GM18511 (cell line): Measurements from ENCODE around the gene SLC39A10.
"Not testable (repeated sequence)": the region's sequence is repeated elsewhere in the genome, so short reads cannot be mapped to it uniquely, and the experiment has no call there.

Experiments
- ATAC-seq: cut with Tn5 transposase; IDR thresholded peaks from one replicate; pipeline ENCODE4 v1.9.1; 2021; ENCODE audit warnings: mild to moderate bottlenecking, moderate library complexity; ENCODE audit not compliant: unreplicated experiment

SLC39A10 gene

GRCh38 chr2:195645413-195645812 lies 11.6 kb upstream of the SLC39A10 start:
- ATAC-seq: no peak

GRCh38 chr2:195646424-195646823 lies 10.6 kb upstream of the SLC39A10 start:
- ATAC-seq: no peak

GRCh38 chr2:195647302-195647701 lies 9.7 kb upstream of the SLC39A10 start:
- no peak for ATAC-seq

GRCh38 chr2:195648370-195648769 lies 8.7 kb upstream of the SLC39A10 start:
- not testable (repeated sequence) for ATAC-seq

GRCh38 chr2:195648787-195649186 lies 8.2 kb upstream of the SLC39A10 start:
- ATAC-seq: no peak

- ATAC-seq: peak; percentile 30
These were observed 7.3 kb upstream of the SLC39A10 start for GRCh38 chr2:195649629-195650190.

GRCh38 chr2:195651046-195651445 lies 6.0 kb upstream of the SLC39A10 start:
- ATAC-seq: no peak

GRCh38 chr2:195652911-195653310 lies 4.1 kb upstream of the SLC39A10 start:
- ATAC-seq: no peak

GRCh38 chr2:195656161-195656858 lies 716 bp upstream of the SLC39A10 start:
- ATAC-seq: no peak

- ATAC-seq: peak; percentile 30
These were observed 861 bp downstream of the SLC39A10 start for GRCh38 chr2:195657634-195658540.

- no peak for ATAC-seq
These were observed 1.5 kb downstream of the SLC39A10 start for GRCh38 chr2:195658541-195658890.

- ATAC-seq: no peak
These were observed 2.1 kb downstream of the SLC39A10 start for GRCh38 chr2:195659114-195659513.

GRCh38 chr2:195659982-195660890 lies 3.2 kb downstream of the SLC39A10 start:
- no peak for ATAC-seq

GRCh38 chr2:195662138-195662537 lies 5.1 kb downstream of the SLC39A10 start:
- ATAC-seq: no peak

GRCh38 chr2:195663007-195663406 lies 6.0 kb downstream of the SLC39A10 start:
- ATAC-seq: no peak

- ATAC-seq: no peak
These were observed 7.5 kb downstream of the SLC39A10 start for GRCh38 chr2:195664528-195664927.

- ATAC-seq: not testable (repeated sequence)
These were observed 8.1 kb downstream of the SLC39A10 start for GRCh38 chr2:195665153-195665552.

- no peak for ATAC-seq
These were observed 9.2 kb downstream of the SLC39A10 start for GRCh38 chr2:195666113-195666712.

GRCh38 chr2:195667974-195668373 lies 10.9 kb downstream of the SLC39A10 start:
- no peak for ATAC-seq

GRCh38 chr2:195670191-195670590 lies 13.2 kb downstream of the SLC39A10 start:
- no peak for ATAC-seq
